HG02970 (cell line): ENCODE data around the gene RUNX1.

ENCODE experiments used
- ATAC-seq: cut with Tn5 transposase; IDR thresholded peaks from one replicate; pipeline ENCODE4 v1.9.1; 2021; ENCODE audit warnings: mild to moderate bottlenecking, moderate library complexity, moderate number of reproducible peaks; ENCODE audit not compliant: unreplicated experiment, low FRiP score

The RUNX1 gene

GRCh38 chr21:35038772-35039319, 10.3 kb downstream of the RUNX1 start:
- ATAC-seq = no peak

DNA sequence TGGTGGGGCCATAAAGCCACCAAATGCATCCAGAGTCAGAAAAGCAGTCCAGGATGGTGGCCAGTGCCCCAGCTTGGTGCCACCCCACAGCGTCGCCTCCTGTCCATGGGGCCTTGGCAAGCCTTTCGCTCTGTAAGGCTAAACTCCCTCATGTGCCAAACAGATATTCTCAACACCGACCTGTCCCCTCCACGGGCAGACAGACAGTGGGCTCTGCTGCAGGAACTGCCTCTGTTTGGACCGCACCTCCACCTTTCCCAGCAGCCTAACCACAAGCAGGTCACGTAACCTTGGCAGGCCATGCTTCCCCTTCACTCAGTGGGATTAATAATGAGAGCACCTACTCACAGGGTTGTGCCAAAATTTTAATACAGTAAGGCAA, 11.7 kb downstream of the RUNX1 start:
- ATAC-seq = no peak

DNA sequence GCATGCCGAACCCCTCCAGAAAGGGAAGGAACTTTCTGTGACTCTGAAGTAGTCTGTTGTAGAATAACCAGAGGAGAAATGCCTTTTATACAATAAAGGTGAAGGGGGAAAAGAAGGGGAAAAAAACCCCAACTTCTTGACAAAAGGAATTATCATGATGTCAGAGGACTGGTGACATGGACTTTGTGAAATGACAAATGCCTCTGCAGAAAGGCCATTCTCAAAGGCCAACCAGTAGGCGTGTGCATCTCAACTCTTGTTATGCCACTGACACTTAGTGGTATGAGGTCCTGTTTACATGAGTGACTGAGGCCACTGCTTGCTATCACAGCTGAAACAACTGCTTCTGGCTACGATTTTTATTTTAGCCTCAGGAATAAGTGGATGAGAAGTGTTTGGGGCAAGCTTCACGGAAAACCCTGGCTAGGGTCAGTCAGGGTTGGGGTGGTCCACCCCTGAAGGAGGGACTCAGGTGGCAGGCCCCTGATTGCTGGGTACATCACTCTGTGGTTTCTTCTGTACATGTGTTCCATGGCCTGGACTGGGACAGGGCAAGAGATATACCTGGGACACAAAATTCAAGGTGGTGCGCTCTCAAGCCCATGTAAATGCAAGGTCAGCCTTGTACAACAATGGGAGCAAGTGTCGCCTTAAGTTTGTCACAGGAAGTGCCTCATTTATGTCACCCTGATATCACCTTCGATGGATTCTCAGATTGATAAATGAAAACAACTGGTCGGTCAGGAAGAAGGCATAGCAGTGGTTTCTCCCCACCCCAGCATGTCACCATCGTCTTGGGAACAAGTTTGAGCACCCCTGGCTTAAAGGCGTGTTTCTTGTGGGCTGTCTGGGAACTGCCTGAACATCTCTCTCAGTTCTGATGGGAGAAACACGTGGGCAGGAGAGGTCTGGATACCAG, 12.4 kb downstream of the RUNX1 start:
- ATAC-seq = no peak

DNA sequence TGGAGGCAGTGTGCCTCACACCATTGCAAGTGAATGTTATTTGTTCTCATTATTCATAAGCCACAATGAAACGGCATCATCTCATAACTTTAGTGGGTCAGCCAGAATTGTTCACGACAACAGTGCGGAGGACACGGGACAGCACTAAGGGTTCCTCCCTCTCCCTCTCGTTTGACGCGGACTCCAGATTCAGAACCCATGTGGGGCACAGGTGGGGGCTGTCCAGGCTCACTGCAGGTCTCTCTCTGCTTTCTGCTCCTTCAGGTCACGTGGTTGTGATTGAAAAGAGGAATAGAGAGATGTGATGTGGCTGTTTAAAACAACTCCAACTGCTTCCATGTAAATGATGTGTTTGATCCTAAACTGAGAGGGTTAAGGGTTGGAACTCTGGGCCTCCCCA, 13.5 kb downstream of the RUNX1 start:
- ATAC-seq = no peak

GRCh38 chr21:35035116-35035515, 14.0 kb downstream of the RUNX1 start:
- ATAC-seq = no peak

DNA sequence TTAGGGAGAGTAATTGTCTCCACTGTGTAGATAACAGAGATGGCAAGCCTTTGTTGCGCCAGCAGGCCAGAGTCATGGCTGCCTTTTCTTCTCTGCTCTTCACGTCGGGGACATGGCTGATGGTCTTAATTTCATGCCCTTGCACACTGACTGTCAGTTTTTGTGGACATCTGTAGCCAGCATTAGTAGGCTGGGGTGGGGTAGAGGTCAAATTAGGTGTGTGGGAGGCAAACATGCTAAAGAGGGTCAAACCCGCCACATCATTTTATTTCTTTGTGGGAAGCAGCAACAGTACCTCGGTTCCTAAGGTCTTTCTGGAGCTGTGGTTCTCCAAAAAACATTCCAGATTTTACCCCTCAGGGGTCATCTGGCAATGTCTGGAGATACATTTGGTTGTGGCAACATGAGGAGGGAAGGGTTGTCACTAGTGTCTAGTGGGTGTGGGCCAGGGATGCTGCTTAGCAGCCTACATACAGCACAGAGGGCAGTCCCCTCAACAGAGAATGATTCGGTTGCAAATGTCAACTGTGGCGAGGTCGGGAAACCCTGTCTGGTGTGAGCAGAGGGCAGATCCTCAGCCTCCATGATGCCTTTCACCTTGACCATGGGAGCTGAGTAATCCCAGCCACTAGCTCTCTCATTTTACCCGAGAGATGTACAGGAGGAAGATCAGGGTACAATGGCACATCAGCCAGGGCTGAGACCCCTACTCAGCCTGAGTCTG, 14.7 kb downstream of the RUNX1 start:
- no peak for ATAC-seq

GRCh38 chr21:35032474-35033263, 16.4 kb downstream of the RUNX1 start:
- ATAC-seq = no peak

- no peak for ATAC-seq
Measured at GRCh38 chr21:35028451-35028978, 20.6 kb downstream of the RUNX1 start.

GRCh38 chr21:35027563-35028450, 21.3 kb downstream of the RUNX1 start:
- no peak for ATAC-seq

DNA sequence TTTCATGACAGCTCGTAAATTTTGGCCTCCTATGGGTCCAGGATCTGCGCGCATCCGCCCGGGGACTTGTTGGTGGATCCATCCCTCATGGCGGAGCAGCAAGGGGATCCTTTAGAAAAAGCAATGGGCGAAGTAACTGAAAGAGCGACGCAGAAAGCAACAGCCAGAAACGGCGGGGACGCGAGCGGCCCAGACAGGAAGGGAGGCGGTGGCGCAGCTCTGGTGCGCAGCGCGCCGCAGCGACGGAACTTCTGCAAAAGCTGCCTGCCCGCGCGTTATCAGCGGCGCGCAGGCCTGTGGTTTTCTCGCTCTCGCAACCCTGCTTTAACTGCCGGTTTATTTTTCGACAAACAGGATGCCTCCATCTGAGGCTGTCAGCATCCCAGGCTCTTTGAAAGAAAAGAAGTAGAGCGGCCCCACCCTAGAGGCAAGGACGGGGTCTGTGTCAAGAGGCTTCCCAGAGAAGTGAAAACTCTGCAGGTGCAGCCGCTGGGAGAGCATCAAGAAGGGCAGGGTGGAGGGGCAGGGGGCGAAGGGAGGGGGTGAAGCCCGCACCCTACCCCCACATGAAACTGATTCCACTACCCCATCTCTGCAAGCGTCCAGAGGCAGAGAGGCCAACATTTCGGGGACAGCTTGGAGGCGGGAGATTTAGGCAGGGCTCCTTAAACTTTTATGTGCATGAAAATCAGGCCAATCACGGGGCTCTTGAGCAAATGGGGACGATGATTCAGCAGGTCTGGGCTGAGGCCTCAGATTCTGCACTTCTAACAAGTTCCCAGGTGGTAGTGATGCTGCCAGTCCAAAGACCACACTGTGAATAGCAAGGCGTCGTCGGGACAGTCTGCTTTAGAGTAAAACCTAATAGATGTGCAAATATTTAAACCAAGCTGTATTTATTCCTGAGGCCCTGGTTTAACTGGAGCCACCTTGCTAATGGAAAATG, 22.2 kb downstream of the RUNX1 start:
- ATAC-seq = no peak

GRCh38 chr21:35026153-35026500, 23.0 kb downstream of the RUNX1 start:
- no peak for ATAC-seq

DNA sequence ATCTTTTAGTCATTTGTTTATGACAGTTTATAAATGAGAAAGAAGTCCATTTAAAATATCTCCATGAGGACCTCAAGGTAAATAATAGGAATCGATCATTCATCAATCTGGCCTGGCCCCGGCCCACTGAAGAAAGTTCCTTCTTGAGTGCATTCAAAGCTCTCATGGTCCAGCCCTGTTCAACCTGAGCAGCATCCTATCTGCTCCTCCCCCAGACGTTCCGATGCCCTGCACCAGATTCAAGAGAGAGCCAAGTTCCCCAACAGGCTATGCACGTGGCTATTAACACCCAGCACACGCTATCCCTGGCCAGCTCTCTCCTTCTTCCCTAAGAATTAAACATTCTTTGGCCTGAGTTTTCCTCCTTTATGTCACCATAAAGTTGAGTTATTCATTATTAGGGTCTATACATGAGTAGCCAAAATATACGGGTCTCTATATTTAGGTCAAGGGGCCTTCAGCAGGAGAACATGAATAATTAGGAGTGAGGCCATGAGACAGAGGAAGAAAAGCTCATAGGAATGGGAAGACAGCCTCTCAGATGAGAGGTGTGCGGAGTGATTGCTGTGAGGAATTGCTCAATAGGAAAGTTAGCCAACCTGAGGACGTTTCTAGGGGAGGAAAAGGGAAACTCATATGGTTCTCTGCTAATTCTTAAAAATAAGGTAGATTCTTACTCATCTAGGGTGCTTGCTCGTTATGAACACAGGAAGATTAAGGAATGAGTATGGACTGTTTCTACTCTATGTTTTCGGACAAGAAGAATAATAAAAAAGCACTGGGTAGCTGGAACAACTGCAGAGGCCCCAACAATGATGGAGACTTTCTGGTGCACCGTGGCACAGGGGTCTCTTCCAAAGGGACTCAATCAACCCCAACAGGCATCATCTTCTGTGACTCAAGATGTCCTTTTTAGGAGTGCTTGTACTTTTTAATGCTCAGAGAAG, 23.6 kb downstream of the RUNX1 start:
- no peak for ATAC-seq

GRCh38 chr21:35024513-35024912, 24.6 kb downstream of the RUNX1 start:
- no peak for ATAC-seq

DNA sequence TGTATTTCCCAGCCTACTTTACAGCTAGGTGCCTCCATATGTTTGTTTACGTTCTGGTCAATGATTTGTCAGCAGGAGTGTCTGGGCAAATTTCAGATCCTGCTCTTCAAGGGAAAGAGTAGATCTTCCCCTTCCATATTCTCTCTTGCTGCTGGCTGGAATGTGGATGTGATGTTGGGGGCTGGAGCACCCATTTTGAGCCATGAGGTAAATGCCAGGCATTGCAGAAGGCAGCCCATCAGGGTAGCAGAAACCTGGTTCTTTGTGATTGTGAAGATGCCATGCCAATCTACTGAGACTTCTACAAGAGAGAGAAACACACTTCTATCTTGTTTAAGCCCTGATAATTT, 25.1 kb downstream of the RUNX1 start:
- ATAC-seq = no peak

- ATAC-seq = no peak
Measured at GRCh38 chr21:35023396-35024070, 25.6 kb downstream of the RUNX1 start.

- no peak for ATAC-seq
Measured at GRCh38 chr21:35021546-35021945, 27.6 kb downstream of the RUNX1 start.

GRCh38 chr21:35020902-35021301, 28.2 kb downstream of the RUNX1 start:
- no peak for ATAC-seq
